NCI-H1930 (cell line): ENCODE results near the gene CIAO3.
"Not testable (repeated sequence)": the region's sequence is repeated elsewhere in the genome, so short reads cannot be mapped to it uniquely, and the experiment has no call there.

Source experiments
- DNase-seq, 2 experiments: peaks; one replicate each; lab custom pipeline; 2025; lab: John Stamatoyannopoulos, UW

Gene CIAO3

GRCh38 chr16:760065-760464 is 19.3 kb upstream of the CIAO3 start:
- DNase-seq = no peak

GRCh38 chr16:759110-759910 is 18.5 kb upstream of the CIAO3 start:
- no peak for DNase-seq

DNA sequence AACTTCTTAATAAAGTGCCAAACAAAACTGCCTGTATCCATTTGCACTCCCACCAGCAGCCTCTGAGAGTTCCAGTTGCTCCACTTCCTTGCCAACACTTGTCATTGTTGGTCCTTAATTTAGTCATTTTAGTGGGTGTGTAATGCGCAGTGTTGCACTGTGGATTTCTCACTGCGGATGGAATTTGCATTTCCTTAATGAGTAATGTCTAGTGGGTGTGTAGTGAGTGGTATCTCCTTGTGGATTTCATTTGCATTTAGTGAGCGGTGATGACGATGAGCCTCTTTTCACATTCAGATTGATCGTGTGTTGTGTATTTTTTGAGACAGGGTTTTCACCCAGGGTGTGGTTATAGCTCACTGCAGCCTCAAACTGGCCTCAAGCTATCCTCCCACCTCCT is 15.6 kb upstream of the CIAO3 start:
- DNase-seq = no peak

GRCh38 chr16:754656-755055 is 13.9 kb upstream of the CIAO3 start:
- DNase-seq = no peak

GRCh38 chr16:754121-754607 is 13.4 kb upstream of the CIAO3 start:
- DNase-seq = not testable (repeated sequence)

- DNase-seq = no peak
These were observed 11.2 kb upstream of the CIAO3 start for GRCh38 chr16:752007-752312.

DNA sequence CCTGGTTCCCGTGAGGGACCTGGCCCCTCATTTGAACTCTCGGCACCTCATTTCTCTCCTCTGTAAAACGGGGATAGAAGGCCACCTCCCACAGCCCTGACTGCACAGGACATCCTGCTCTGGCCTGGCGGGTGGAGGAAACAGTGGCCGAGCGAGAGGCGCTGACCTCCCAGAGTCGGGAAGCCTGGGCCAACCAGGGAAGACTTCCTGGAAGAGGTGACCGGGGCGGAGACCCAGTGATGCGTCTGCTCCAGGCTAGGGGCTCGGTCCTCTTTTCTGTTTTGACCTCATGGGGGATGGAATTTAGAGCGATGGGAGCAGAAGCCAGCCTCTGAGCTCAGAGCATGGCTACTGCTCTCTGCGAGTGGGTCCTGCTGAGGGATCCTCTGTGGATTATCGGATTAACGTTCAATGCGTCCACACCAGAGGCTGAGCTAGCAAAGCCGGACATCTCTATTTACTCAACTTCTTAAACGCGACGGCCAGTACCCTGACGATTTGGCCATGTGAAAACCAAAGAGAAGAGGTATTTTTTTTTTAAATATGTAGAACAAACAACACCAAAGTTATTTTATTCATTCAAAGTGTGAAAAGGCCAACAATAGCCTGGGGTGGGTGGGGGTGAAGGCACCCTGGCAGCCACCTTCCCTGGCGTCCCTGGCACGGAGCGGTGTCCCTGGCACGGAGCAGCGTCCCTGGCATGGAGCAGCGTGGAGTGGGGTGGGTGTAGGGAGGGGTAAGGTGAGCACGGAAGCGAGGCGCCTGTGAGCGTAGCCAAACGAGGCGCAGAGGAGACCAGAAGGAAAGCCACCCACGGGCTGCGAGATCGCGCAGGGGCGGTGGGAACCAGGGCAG is 10.6 kb upstream of the CIAO3 start:
- no peak for DNase-seq

- no peak for DNase-seq
These were observed 9.7 kb upstream of the CIAO3 start for GRCh38 chr16:750485-750884.

- DNase-seq = no peak
These were observed 8.2 kb upstream of the CIAO3 start for GRCh38 chr16:749010-749409.

- DNase-seq = no peak
These were observed 7.4 kb upstream of the CIAO3 start for GRCh38 chr16:747978-748746.

DNA sequence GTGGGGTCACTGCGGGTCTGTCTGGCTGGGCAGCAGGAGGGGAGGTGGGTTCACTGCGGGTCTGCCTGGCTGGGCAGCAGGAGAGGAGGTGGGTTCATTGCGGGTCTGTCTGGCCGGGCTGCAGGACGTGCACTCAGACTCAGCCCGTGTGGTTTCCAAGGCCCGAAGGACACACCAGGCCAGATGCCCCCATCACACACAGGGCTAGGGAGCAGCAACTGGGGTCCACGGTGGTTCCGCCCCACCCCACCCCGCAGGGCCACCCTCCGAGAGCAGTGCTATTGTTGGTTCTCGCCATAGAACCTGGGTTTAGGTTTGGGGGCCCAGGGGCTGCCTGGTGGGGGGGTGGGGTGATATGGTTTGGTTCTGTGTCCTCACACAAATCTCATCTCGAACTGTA is 5.8 kb upstream of the CIAO3 start:
- DNase-seq = no peak

- DNase-seq = peak in 1 of 2 experiments; percentile 43
These were observed 4.9 kb upstream of the CIAO3 start for GRCh38 chr16:745739-746138.

- no peak for DNase-seq
These were observed 3.1 kb upstream of the CIAO3 start for GRCh38 chr16:743794-744500.

DNA sequence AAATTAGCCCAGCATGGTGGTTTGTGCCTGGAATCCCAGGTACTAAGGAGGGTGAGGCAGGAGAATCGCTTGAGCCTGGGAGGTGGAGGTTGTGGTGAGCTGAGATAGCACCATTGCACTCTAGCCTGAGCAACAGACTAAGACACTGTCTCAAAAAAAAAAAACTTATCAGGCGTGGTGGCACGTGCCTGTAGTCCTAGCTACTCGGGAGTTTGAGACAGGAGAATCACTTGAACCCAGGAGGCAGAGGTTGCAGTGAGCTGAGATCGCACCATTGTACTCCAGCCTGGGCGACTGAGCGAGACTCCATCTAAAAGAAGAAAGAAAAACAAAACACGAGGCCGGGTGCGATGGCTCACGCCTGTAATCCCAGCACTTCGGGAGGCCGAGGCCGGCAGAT is 2.1 kb upstream of the CIAO3 start:
- DNase-seq = not testable (repeated sequence)

GRCh38 chr16:741986-742629 is 1.3 kb upstream of the CIAO3 start:
- DNase-seq = no peak

DNA sequence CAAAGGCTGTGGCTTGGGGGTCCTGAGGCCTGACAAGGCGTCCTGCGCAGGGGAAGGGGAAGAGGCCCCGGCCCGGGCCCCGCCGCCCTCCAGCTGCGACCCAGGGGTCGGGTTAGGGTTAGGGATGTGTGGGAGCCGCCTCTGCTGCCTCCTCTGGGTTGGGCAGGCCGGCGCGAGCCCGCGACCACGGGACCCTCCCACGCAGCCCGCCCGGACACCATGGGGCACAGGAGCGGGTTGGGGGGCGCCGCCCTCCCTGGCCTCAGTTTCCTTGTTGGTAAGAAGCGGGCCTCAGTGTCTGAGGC is 386 bp downstream of the CIAO3 start:
- no peak for DNase-seq

DNA sequence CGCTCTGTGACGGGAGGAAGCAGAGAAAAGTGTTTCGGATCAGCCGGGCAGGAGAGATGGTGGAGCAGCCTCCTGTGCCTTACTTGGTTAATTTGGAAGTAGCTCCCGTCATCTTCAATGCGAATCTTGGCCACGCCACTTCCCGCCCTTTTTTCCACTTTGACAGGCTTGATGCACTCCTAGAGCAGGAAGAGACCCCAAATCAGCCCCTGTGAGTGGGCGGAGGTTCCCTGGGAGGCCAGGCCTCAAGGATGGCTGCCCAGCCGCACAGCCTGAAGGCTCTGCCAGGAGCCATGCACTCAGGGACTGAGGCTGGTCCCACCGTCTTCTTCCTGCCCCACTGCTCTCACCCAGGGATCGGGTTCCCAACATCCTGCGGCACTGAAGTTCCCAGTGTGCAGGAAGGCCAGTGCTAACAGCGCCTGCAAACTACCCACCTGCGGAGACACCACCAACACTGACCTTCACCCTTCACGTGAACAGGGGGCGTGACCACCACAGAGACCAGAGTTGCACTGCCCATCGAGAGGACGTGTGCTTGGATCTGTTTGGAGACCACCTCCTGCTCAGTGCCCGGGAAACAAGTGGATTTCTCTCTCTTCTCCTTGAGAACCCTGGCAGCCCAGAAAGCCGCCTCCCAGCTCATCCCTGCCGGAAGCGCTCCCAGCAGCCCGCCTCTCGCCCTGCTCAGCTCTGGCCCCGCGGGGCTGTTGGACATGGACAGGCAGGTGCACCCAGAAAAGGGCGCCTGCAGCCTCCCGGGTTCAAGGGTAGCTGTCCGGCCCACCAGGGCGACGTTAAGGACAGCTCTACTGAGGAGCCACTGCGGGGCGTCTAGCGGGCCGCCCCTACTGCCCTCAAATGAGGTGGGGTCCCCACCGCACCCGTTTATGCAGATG is 988 bp downstream of the CIAO3 start:
- DNase-seq = no peak

DNA sequence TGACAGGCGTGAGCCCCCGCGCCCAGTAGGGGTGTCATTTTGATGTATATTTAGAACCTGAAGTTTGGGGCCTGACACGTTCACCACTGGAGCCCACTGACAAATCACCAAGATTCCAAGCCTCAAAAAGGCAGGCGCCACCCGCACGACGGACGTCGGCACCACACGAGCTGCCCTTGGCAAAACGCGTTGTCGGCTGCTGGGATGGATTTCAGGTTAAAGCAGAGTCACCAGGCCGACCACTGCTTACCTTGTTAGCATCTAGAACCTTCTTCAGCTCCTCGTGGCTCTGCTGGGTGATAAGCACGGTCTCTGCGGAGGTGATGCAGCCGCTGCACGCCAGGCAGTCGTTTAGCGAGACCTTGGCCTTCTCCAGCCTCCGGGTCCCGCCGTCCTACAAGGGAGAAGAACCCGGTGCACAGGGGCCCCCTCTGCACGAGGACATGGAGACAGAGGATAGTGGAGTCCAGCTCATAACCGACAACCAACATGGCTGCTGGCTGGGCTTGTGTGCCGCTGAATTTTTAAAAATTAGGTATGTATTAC is 3.8 kb downstream of the CIAO3 start:
- DNase-seq = no peak

DNA sequence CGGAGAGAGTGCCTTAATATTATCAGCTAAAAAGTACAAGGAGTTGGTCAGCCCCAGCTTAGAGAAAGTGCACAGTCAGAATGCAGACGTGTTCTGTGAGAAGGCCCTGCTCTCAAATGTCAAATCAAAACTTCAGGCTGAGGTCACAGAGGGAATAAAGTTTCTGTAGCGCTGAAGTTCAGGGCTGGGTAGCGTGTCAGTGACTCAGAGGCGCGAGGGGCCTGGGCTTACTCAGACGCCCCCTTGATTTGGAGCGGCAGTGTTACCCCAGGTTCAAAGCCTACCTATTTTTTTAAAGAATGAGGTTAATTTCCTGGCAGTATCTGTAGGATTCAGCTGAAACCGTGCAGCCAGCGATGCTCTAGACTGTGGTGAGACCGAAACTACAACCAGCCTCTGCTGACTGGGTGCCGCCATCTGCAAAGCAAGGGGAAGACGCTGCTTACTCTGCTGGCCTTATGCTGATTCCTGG is 4.8 kb downstream of the CIAO3 start:
- DNase-seq = no peak
